Mammary epithelial cell (primary cell): Measurements from ENCODE around the gene MS4A4A.

Source experiments
- EZH2 ChIP-seq: IDR thresholded peaks from 2 replicates; pipeline ENCODE4 v1.6.1; 2012; ENCODE audit warnings: low read length, inconsistent platforms, borderline replicate concordance
- TF ChIP-seq, protein P1 (sequence below), 2 donors: IDR thresholded peaks in 1 of 2; conservative IDR thresholded peaks in 1 of 2; 2 replicates each; pipeline ENCODE4 v1.5.1; 2011 to 2012; ENCODE audit warnings: inconsistent platforms in 2 of 2, low read length in 2 of 2, mild to moderate bottlenecking in 2 of 2, control low read depth in 1 of 2, low read depth in 1 of 2; ENCODE audit not compliant: insufficient read depth in 1 of 2; ENCODE audit errors: extremely low read depth in 1 of 2

DNA sequence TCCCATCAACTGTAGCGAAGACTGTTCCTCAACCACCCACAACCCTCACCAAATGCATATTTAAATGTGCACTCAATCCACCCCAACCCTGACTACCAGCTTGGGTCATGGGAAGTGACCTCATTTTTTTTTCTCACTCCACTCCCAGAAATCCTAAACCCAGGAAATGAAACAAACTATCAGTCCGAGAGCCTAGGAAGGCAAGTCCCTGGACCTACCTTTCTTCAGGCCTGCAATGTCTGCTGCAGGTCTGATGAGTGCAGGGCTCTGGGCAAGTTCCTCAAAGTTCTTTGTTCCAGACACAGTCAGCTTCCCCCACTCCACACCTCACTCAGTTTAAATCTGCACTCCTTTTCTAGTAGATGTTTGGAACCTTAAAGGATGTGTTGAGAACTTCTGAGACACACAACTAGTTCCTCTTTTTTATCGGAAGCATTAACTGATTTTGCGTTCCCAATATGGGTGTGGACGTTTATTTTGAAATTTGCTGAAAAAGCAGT, 37.7 kb upstream of the MS4A4A start, which contains the start of gene MS4A4E:
- TF ChIP-seq, protein P1, sequence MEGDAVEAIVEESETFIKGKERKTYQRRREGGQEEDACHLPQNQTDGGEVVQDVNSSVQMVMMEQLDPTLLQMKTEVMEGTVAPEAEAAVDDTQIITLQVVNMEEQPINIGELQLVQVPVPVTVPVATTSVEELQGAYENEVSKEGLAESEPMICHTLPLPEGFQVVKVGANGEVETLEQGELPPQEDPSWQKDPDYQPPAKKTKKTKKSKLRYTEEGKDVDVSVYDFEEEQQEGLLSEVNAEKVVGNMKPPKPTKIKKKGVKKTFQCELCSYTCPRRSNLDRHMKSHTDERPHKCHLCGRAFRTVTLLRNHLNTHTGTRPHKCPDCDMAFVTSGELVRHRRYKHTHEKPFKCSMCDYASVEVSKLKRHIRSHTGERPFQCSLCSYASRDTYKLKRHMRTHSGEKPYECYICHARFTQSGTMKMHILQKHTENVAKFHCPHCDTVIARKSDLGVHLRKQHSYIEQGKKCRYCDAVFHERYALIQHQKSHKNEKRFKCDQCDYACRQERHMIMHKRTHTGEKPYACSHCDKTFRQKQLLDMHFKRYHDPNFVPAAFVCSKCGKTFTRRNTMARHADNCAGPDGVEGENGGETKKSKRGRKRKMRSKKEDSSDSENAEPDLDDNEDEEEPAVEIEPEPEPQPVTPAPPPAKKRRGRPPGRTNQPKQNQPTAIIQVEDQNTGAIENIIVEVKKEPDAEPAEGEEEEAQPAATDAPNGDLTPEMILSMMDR (conservative IDR thresholded peaks at IDR 0.05 in 1 of 2, IDR thresholded peaks at IDR 0.05 in 1 of 2; ENCODE audit: extremely low read depth in 1 of 2, insufficient read depth in 1 of 2, low read depth in 1 of 2, low read length in 2 of 2): no peak
- TF ChIP-seq EZH2: no peak
